ENCODE measurements around the gene TRAF6.

The TRAF6 gene

GRCh38 chr11:36459046-36459445 lies 51.0 kb downstream of the TRAF6 start:
- DNase-seq (ENCODE audit: low read depth in 2 of 2): no peak

GRCh38 chr11:36458129-36458915 lies 51.8 kb downstream of the TRAF6 start:
- no peak for DNase-seq (ENCODE audit: low read depth in 2 of 2)

DNA sequence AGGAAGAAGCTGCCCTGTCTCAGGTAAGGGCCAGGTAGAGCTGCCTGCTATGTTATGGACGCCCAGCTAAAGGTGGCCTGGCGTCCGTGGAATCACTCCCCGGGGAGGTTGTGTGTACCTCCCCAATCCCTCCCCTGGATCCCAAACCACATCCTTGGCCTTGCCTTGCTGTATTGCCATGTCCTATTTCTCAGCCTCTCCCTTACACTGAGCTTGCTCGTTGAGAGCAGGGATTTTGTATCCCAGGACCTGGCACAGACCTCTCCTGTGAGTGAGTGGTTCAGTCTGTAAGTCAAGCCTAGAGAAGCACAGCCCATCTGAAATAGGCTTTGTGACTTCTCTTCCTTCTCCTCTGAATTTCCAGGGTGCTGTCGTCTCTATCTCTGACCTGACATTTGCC lies 53.9 kb downstream of the TRAF6 start:
- no peak for DNase-seq (ENCODE audit: low read depth in 2 of 2)

DNA sequence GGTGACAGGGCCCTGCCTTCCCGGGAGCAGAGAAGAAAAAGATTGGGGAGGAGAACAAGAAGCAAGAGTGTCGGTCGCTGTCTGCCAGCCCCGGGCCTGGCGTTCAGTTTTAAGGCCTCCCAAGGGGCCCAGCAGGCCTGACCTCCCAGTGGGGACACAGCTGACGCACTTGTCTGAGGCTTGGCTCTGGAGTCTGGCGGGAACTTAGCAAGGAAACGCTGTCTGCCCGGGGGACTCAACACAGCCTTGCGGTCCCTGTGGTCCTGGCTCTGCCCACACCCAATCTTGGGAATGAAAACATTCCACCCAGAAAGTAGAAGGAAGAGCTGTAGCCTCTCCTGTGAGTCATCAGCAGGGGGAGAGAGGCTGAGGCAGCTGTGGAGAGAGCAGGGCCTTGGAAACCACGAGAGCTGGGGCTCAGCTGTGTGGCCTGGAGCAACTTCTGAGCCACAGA lies 54.4 kb downstream of the TRAF6 start:
- DNase-seq (ENCODE audit: low read depth in 2 of 2): no peak

DNA sequence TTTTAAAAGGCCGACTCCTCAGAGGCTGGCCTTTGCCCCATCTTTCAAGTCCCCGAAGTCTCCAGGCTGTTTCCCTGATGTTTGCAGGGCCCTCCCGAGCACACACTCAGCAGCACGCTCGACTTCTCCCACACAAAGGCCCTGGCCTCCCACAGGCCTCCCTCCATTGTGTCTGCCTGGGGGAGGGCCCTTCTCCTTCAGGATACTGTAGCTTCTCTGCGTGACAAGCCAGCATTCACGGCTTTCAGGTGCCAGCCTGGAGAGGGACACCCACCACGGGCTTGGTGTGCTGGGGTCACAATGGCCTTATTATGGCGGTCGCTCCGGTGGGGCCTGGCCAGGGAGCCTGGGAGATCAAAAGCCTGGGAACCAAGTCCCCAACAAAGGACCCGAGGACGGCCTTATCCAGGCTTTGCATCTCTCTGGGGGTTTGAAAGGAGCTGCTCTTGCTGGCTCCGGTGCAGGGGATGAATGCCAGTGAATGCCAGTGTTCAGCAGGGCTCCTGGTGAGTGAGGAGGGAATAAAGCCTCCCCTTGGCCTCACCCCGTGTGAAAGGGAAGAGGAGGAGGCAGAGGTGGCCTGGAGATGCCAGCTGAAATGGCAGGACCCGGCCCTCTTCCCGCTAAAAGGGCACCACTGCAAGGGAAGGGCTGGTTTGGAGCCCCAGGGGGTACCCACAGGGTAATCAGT lies 55.0 kb downstream of the TRAF6 start:
- no peak for DNase-seq (ENCODE audit: low read depth in 2 of 2)

GRCh38 chr11:36454551-36454940 lies 55.5 kb downstream of the TRAF6 start:
- DNase-seq (ENCODE audit: low read depth in 2 of 2): no peak

- DNase-seq (ENCODE audit: low read depth in 2 of 2): no peak
Measured at GRCh38 chr11:36453678-36454077, 56.4 kb downstream of the TRAF6 start.

GRCh38 chr11:36452961-36453360 lies 57.1 kb downstream of the TRAF6 start:
- no peak for DNase-seq (ENCODE audit: low read depth in 2 of 2)

GRCh38 chr11:36452236-36452940 lies 57.7 kb downstream of the TRAF6 start:
- no peak for DNase-seq (ENCODE audit: low read depth in 2 of 2)

DNA sequence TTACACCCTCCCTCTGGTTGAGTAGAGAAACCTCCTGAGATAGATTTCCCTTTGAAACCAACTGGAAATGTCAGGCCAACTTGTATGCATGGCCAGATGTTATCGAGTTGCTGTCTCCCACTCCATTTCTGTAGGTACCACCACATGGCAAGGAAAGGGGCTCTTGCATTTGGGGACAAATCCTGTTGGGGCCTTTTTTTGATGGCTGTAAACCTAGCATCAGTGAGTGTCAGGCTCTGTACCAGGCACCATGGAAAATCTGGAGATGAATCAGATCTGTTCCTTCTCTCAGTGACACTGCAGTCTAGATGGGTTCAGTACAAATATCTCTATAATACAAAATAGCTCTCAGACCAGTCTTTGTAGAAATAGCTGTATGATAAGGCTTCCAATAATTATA lies 58.4 kb downstream of the TRAF6 start:
- no peak for DNase-seq (ENCODE audit: low read depth in 2 of 2)

DNA sequence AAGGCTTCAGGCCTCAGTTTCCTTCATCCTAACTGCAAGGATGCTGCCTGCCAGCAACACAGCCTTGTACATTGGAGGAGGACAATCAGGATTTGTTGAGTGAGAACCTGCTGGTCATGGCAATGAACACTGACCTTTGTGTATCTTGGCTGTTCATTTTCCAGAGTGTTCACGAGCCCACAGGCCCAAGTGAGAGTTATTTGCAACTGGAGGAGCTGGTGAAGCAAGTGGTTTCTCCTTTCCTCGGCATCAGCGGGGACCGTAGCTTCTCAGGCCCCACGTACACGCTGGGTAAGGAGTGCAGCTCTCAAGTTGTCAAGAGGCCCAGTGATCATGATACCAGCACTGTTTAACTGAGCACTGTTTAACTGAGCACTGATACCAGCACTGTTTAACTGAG lies 59.0 kb downstream of the TRAF6 start:
- no peak for DNase-seq (ENCODE audit: low read depth in 2 of 2)

DNA sequence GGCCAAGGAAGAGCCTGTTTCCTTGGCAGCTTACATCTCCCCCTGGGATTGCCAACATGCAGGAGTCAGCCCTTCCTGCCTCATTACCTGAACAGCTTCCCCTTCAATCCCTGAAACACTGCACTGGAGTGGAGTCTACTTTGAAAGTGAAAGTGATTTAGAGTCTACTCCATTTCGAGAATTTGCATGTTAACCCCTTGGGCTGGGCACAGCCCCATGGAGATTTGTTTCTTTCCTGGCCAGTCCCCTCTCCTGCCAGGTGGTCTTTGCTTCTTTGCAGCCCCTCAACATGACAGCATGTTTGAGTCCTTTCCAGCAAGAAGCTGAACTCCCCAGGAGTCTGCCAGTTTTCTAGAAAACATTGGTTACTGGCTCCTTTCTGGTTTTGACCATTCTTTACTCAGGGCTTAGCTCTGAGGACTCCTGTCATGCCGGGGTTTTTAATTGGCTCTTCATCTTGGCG lies 59.9 kb downstream of the TRAF6 start:
- DNase-seq (ENCODE audit: low read depth in 2 of 2): no peak

- no peak for DNase-seq (ENCODE audit: low read depth in 2 of 2)
Measured at GRCh38 chr11:36449561-36450096, 60.4 kb downstream of the TRAF6 start.

- DNase-seq (ENCODE audit: low read depth in 2 of 2): no peak
Measured at GRCh38 chr11:36447947-36448346, 62.1 kb downstream of the TRAF6 start.

- DNase-seq (ENCODE audit: low read depth in 2 of 2): no peak
Measured at GRCh38 chr11:36447514-36447913, 62.6 kb downstream of the TRAF6 start.

DNA sequence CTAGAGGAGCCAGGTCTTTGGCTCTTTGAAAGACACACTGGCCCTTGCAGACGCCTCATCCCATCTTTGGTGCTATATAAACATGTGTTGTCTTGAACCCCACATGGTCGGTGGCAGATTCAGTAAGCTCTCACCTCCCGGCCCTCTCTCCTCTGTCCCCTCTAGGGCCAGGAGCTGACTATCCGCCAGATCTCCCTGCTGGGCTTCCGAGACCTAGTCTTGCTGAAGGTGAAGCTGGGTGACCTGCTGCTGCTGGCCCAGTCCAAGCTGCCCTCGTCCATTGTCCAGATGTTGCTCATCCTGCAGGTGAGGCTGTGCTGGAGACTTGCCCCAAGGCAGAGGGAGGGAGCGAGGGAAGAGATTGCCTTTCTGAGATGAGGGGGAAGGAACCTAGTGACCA lies 63.9 kb downstream of the TRAF6 start:
- DNase-seq (ENCODE audit: low read depth in 2 of 2): no peak

DNA sequence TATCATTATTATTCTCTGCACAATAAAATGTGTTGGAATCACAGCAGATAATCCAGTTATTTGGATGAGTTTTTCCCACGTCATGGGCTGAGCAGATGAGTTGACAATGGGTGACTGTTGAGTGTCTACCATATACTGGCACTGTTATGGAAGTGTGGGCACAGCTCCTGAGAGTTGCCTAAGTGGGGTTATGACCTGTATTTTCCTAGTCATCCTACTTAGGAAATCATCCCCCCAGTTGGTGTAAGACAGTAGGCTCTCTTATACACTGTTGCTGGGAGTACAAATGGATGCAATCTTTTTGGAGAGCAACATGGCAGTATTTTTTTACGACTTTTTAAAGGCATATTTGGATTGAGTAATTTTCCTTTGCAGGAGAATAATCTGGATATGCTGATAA lies 66.4 kb downstream of the TRAF6 start:
- no peak for DNase-seq (ENCODE audit: low read depth in 2 of 2)

GRCh38 chr11:36441610-36442208 lies 68.4 kb downstream of the TRAF6 start:
- DNase-seq (ENCODE audit: low read depth in 2 of 2): no peak

GRCh38 chr11:36438126-36438525 lies 71.9 kb downstream of the TRAF6 start:
- no peak for DNase-seq (ENCODE audit: low read depth in 2 of 2)

GRCh38 chr11:36437413-36437812 lies 72.7 kb downstream of the TRAF6 start:
- DNase-seq (ENCODE audit: low read depth in 2 of 2): no peak
